GM19193 (cell line): ENCODE measurements around the gene OR8G5.

Experiments
- POLR2A ChIP-seq: IDR thresholded peaks from 4 replicates; pipeline ENCODE4 v1.6.1; 2011; ENCODE audit not compliant: insufficient read depth, insufficient read length; ENCODE audit errors: extremely low read depth

OR8G5 gene

DNA sequence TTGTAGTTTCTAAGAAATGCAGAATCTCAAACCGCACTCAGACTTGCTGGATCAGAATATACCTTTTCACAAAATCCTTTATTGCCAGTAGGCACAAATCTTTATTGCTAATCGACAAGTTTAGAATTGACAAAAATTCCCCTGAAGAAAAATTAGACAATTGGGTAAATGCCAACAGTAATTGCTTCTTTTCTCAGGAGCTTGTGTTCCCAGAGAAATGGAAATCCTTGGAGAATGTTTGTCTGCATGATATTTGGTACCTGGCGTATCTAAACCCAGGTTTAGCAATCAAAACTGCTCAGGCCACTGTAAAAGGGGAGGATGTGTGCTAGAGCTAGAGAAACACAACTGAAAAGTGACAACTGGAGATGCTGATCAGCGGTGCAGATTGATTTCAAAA lies at the start of gene OR8G5:
Gene OR8G5, plus strand, starts transcription at position 301 of the 400 bp plus-strand sequence. CDS start 8,556 bp downstream, outside the sequence.
- TF ChIP-seq POLR2A: no peak

DNA sequence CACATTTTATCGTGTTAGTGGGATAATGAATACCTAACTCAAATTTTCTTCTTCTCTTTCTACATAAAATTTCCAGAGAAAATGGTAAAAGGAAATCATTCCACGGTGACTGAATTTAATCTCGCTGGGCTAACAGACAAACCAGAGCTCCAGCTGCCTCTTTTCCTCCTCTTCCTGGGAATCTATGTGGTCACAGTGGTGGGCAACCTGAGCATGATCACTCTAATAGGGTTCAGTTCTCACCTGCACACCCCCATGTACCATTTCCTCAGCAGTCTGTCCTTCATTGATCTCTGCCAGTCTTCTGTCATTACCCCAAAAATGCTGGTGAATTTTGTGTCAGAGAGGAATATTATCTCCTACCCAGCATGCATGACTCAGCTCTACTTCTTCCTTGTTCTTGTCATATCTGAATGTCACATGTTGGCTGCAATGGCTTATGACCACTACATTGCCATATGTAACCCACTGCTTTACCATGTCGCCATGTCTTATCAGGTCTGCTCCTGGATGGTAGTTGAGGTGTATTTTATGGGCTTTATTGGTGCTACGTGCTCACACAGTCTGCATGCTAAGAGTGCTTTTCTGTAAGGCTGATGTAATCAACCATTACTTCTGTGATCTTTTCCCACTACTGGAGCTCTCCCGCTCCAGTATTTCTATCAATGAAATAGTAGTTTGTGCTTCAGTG lies 48.9 kb upstream of the OR8G5 start:
- no peak for TF ChIP-seq POLR2A

- TF ChIP-seq POLR2A: no peak
Measured at GRCh38 chr11:124209824-124210357, 46.3 kb upstream of the OR8G5 start.

- TF ChIP-seq POLR2A: no peak
Measured at GRCh38 chr11:124210421-124210820, 45.8 kb upstream of the OR8G5 start.

DNA sequence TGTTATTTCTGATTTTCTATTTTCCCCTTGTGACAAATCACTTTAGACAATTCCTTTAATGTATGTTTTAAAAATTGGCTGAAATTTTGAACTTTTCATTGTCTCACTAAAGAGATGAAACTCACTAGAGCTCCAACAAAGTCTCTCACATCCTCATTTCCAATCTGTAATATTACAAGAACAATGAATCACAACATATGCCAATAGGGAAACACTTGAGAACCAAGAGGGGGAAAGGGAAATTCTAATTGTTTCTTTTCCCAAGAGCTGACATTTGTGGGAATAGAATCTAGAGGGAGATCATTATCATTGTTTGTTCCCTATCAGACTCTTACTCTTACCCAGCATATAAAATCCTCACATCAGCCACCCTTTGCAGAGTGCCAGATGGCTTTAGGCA lies 44.9 kb upstream of the OR8G5 start:
- no peak for TF ChIP-seq POLR2A

DNA sequence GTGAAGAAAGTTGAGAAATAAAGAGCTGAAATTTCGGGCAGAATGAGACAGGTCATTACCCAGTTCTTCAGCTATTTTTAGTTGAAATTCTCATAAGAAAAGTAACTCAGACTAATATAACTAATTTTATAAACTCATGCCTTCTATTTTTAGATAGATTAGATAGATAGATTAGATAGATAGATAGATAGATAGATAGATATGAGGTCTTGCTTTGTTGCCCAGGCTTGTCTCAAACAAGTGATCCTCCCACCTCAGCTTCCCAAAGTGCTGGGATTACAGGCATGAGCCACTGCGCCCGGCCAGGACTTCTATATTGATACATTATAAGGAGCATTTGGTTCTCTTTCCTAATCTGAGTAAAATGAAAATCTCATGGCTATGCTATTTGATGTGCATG lies 42.1 kb upstream of the OR8G5 start:
- no peak for TF ChIP-seq POLR2A

- no peak for TF ChIP-seq POLR2A
Measured at GRCh38 chr11:124219126-124219525, 37.0 kb upstream of the OR8G5 start.

DNA sequence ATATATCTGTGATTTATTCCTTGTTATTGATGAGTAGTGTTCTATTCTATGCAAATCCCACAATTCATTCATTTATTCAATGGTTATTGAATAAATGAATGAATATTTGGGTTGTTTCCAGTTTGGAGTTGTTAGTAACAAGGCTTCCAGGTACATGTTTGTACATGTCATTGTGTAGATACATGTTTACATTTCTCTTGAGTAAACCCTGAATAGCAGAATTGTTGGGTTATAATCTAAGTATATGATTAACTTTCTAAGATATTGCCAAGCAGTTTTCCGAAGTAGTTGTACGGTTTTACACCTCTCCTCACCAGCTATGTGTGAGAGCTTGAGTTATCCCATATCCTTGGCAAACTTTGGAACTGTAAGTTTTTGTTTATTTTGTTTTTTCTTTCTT lies 33.8 kb upstream of the OR8G5 start:
- TF ChIP-seq POLR2A: no peak

- no peak for TF ChIP-seq POLR2A
Measured at GRCh38 chr11:124225471-124225870, 30.7 kb upstream of the OR8G5 start.

DNA sequence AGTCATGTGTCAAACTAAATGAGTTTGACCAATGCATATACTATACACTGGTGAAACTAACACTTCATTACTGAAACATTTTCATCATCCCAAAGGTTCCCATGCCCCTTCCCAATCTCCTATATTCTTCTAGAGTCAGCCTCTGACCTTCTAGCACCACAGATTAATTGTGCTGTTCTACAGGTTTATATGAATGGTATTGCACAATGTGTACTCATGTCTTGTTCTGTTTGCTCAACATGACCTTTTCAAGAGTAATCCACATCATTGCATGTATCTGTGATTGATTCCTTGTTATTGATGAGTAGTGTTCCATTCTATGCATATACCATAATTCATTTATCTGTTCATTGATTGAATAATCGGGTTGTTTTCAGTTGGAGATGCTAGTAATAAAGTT lies 22.8 kb upstream of the OR8G5 start:
- TF ChIP-seq POLR2A: no peak

DNA sequence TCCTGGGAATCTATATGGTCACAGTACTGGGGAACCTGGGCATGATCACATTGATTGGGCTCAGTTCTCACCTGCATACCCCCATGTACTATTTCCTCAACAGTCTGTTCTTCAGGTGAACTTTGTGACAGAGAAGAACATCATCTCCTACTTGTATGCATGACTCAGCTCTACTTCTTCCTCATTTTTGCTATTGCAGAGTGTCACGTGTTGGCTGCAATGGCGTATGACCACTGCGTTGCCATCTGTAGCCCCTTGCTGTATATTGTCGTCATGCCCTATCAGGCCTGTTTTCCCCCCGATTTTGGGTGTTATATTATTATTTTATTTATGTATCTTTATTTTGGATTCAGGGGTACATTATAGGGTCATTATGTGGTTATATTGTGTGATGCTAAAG lies 17.7 kb upstream of the OR8G5 start:
- no peak for TF ChIP-seq POLR2A

DNA sequence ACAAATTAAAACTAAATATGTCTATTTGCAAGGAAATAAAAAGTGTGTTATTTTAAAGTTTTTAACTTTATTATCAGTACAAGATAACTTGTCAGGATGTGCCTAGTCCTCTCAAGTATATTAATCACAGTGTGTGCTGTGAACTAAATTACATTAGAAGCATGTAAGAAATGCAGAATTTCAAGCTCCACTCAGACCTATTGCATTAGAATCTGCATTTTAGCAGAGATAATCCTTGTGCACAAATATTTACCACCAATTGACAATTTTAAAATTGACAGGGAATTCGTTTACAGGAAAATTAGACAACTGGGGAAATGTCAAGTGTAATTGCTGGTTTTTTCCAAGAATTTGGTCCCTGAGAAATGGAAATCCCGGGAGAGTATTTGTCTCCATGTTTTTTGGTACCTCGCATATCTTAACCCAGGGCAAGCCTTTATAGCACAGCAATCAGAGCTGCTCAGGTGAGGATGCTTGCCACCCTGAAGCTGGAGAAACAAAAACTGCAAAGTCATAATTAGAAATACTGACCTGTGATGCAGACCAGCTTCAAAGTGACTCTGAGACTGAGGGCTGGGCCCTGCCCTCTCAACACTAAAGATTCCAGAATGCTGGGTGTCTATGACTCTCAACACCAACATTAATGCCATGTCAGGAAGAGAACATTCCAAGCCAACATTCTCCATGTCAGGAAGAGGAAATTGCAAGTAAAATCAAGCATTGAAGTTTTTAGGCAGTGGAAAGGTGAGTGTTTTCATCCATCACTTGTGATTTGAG lies 15.4 kb upstream of the OR8G5 start, which contains the start of gene OR8G1:
Gene OR8G1, plus strand, starts transcription at position 475 of the 777 bp plus-strand sequence. CDS start 8,581 bp downstream, outside the sequence.
- TF ChIP-seq POLR2A: no peak

- no peak for TF ChIP-seq POLR2A
Measured at GRCh38 chr11:124274000-124274399, 17.8 kb downstream of the OR8G5 start.

GRCh38 chr11:124276081-124276480 lies 19.9 kb downstream of the OR8G5 start:
- no peak for TF ChIP-seq POLR2A

- no peak for TF ChIP-seq POLR2A
Measured at GRCh38 chr11:124277207-124277606, 21.0 kb downstream of the OR8G5 start.

DNA sequence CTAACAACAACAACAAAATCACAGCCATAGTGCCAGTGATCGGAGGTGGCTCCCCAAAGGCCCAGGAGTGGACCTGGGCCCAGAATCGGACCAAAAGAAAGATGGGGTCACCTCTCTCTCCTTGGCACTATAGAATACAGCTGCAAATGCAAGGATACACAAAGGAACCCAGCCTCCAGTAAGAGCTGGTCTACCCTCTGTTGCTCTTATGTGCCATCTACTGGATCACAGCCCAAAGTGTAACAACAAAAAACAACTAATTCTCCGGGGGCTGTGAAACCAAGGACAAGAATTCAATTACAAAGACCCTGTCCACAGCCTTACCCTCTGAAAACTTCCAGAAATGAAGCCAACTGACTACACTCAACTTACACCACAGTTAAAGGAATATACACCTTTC lies 21.6 kb downstream of the OR8G5 start:
- no peak for TF ChIP-seq POLR2A
